ENCODE measurements around the gene AGBL4.

The AGBL4 gene

GRCh38 chr1:48644905-48645605, 1378.7 kb downstream of the AGBL4 start:
- DNase-seq (ENCODE audit: low spot score), result no peak

DNA sequence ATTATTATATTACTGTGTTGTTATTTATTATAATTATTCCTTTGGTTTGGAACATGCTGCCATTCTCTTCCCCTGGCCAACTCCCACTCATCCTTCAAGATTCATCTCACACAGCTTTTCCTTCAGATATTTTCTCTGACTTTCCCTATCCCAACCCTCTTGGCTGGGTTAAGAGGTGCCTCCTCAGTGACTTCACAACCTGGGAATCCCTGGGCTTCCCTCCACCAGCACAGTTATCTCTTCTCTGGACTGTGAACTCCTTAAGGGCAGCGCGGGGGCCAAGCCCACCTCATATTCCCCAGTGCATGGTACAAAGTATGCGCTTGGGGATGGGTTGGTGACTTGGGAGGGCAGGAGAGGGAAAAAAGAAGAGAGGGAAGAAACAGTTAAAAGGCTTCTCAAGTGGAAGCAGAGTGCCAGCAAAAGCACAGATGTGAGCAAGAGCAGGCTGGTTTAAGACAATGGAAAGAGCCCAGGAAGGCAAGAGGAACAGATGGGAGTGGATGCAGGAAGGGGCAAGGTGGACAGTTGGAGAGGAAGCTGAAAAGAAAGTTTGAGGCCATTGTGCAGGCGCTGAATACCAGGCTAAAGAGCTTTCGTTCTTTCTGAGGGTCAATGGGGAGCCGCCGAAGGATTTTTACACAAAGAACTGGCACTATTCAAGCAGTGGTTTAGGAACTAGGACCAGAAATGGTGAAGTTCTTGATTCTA, 1379.4 kb downstream of the AGBL4 start:
- no peak for DNase-seq (ENCODE audit: low spot score)

GRCh38 chr1:48643193-48643592, 1380.6 kb downstream of the AGBL4 start:
- DNase-seq (ENCODE audit: low spot score), result no peak

DNA sequence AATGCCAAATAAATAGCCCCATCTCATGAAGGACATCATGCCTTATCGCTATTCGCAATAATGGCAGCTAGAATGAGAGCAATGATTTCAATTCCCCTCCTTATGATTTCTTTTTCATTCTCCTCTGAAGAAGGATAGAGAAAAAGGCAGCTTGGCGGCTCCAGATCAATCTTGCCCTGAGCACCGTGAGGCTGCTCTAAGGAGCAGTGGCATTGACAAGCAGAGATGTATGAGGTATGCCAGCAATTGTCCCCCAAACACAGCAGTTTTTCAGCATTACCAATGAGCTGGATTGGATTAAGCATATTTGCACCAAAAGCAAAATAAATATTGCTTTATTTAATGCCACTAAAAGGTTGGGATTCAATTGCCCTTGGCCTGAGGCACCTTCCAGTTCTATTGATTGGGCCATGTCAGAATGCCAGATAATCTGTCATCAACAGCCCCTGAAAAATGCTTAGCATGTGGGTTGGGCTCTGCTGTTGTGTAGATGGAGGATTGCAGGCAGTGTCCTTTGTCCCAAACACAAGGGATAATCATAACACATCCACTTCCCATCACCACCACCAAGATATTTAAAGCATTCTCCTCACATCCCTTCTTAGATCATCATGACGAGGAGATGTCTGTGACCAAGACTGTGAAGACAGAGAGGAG, 1382.8 kb downstream of the AGBL4 start:
- no peak for DNase-seq (ENCODE audit: low spot score)

GRCh38 chr1:48629867-48630266, 1393.9 kb downstream of the AGBL4 start:
- DNase-seq (ENCODE audit: low spot score), result no peak

GRCh38 chr1:48627486-48627885, 1396.3 kb downstream of the AGBL4 start:
- no peak for DNase-seq (ENCODE audit: low spot score)

DNA sequence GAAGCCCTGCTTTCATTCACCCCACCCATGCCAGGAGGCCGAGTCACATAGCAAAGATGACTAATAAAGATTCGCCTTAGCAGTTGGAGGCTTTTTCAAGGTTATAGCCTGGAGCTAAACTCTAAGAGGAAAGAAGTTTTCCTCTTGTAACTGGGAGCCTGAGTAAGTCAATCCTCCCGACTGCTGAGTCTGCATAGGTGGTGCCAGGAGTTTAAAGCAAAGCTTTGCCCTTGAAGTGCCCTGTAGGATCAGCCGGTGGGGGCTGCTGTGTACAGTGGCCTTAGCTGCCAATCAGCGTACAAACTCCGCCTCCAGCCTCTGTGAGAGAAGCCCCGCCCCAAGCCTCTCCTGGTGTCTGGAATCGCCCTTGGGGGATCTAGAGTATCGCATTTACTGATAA, 1404.2 kb downstream of the AGBL4 start:
- no peak for DNase-seq (ENCODE audit: low spot score)

GRCh38 chr1:48617252-48617651, 1406.5 kb downstream of the AGBL4 start:
- DNase-seq (ENCODE audit: low spot score), result no peak

DNA sequence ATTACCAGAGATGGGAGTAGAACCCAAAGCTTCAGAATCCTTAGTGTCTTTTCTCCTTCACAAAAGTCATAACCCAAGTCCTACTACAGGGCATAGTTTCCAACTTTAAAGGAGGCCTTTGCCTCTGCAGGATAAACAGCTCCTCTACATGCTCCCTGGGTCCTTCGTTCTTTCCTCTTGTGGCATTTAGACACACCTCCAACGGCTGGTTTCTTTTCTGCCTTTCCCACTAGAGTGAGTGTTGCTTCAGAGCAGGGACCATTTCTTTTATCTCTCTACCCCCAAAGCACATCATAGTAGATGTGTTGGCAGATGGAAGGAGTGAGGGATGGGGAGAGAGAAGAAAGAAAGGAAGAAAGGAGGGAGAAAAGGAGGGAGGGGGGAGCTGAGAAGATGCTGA, 1407.0 kb downstream of the AGBL4 start:
- DNase-seq (ENCODE audit: low spot score), result no peak

GRCh38 chr1:48611841-48612240, 1411.9 kb downstream of the AGBL4 start:
- DNase-seq (ENCODE audit: low spot score), result no peak

GRCh38 chr1:48610628-48611542, 1412.9 kb downstream of the AGBL4 start:
- DNase-seq (ENCODE audit: low spot score), result no peak

DNA sequence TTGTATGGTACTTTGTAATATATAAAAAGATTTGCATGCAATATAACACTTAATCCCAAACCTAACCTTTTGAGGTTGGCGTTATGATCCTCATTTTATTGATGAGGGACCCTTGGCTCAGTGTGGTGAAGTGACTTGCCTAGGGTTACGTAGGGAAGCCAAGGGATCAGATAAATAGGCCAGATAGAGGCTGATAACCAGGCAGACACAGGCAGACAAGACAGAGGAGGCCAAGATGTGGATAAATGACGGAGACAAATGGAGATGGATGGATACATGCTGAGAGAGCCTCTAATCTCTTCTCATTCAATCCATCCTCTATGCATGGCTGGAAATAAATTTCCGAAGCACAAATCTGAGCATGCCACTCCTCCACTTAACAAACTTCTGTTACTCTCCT, 1414.9 kb downstream of the AGBL4 start:
- no peak for DNase-seq (ENCODE audit: low spot score)

DNA sequence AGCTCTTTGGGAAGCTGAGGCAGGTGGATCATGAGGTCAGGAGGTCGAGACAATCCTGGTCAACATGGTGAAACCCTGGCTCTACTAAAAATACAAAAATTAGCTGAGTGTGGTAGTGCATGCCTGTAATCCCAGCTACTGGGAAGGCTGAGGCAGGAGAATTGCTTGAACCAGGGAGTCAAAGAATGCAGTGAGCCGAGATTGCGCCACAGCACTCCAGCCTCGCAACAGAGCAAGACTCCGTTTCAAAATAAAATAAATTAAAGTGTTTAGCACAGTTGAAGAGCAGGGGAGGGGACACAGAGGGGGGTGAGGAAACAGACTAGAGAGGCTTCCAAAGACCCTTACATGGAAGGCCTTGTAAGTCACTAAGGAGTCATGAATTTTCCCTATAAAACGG, 1420.5 kb downstream of the AGBL4 start:
- no peak for DNase-seq (ENCODE audit: low spot score)

GRCh38 chr1:48602349-48602748, 1421.4 kb downstream of the AGBL4 start:
- DNase-seq (ENCODE audit: low spot score), result no peak

GRCh38 chr1:48600182-48600581, 1423.6 kb downstream of the AGBL4 start:
- no peak for DNase-seq (ENCODE audit: low spot score)

GRCh38 chr1:48597663-48598062, 1426.1 kb downstream of the AGBL4 start:
- no peak for DNase-seq (ENCODE audit: low spot score)

GRCh38 chr1:48596046-48596445, 1427.7 kb downstream of the AGBL4 start:
- no peak for DNase-seq (ENCODE audit: low spot score)

DNA sequence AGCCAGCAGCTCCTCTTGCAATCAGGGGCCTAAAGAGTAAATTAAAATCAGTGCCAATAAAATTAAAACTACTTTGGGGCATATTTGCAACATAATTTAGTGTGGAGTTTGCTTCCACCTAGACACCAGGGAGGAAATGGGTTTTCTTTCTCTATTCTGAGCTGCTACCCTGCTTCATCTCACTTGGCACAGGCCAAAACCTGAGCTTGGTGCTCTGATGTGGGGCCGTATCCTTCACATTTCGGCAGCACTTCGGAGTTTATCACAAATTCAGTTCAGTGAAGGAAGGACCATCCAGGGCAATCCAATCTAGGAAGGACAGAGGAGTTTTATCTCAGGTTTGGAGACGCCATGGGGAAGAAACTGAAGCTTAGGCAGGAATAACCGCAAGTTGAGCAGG, 1428.1 kb downstream of the AGBL4 start:
- DNase-seq (ENCODE audit: low spot score), result no peak

GRCh38 chr1:48592330-48592729, 1431.4 kb downstream of the AGBL4 start:
- no peak for DNase-seq (ENCODE audit: low spot score)

GRCh38 chr1:48591181-48591580, 1432.6 kb downstream of the AGBL4 start:
- DNase-seq (ENCODE audit: low spot score), result no peak

DNA sequence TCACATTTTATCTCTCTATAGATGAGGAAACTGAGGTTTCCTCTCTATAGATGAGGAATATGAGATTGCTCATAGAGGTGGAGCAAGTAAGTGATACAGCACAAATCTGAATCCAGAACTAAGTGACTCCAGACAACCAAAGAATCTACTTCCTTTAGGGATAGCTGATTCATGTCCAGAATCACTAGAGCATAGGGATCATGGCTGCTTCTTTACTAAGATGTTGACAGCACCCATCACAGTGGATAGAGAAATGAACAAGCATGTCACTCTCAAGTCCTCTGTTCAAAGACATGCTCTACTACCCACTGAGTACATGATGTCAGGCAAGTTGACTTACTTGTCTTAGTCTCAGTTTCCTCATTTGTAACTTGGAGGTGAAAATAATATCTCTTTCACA, 1435.7 kb downstream of the AGBL4 start:
- DNase-seq (ENCODE audit: low spot score), result no peak

DNA sequence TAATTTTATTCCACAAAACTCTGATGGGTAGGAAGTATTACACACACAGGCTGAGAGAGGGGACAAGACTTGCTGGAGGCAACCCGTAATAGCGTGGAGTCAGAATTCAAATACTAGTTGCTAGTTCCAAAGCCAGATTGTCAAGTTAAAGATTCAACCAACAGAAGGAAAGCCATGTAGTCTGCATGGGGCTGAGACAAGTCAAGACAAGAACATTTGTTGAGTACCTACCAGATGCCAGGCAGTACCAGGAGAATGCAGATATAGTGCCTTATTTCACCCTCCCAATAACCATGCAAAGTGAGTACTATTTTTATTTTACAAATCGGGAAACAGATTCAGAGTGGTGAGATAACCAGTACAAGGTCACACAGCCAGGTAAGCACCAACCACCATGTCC, 1441.3 kb downstream of the AGBL4 start:
- no peak for DNase-seq (ENCODE audit: low spot score)

Measured in hepatic stellate cell (primary cell).